Stimulated activated CD4-positive, alpha-beta T cell treated with anti-CD3 and anti-CD28 coated beads, Interleukin-2, amount 100 ng/mL, for 48 hours (primary cell): ENCODE measurements around the gene SNX8.

ENCODE experiments used
- DNase-seq, 2 donors: peaks; one replicate each; pipeline ENCODE4 v3.0.0-alpha.2; 2020

The SNX8 gene

DNA sequence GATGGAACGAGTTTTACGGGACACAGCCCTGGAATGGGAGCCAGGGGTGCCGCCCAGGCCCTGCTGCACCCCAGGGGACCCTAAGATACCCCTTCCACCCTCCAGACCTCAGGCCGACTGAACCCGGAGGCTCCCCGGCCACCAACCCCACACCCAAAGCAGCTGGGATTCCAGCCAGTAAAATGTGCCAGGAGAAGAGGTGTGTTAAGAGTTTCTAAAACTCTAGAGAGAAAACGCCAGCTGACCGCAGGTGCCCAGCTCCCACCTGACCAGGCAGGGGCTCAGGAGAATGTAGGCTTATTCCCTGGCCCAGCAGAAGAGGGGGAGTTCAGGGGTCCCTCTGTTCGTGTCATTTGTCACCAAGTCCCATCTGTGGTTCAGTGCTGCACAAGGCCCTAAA lies 54.8 kb downstream of the SNX8 start:
- no peak for DNase-seq

DNA sequence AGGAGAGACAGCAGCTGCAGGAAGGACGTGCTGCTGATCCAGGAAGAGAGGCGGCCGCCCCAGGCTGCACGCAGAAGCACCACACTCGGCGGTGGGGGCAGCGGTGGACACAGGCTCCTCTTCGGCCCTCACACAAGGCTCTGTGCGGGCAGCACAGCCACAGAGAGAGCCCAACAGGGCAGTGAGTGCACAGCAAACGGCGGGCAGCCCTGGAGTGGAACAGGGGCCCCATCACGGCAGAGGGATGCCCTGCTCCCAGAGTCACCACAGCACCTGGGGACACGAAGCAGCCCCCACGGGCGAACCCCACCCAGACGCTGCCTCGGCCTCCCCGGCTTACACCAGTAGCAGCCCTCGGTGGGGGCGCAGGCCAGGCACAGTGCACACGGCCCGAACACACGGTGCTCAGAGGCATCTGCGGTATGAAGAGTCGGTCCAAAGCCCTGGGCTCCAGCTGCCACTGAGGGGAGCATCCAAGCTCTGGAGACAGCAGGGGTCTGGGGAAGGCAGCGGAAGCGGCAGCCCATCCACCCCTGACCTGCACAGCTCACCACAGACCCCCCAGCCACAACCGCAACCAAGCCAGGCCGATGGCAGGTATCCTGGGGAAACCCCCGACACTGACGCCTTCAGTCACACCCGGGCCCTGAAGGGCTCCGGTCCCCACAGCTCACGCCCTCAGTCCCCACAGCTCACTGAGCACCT lies 55.4 kb downstream of the SNX8 start:
- DNase-seq: no peak

DNA sequence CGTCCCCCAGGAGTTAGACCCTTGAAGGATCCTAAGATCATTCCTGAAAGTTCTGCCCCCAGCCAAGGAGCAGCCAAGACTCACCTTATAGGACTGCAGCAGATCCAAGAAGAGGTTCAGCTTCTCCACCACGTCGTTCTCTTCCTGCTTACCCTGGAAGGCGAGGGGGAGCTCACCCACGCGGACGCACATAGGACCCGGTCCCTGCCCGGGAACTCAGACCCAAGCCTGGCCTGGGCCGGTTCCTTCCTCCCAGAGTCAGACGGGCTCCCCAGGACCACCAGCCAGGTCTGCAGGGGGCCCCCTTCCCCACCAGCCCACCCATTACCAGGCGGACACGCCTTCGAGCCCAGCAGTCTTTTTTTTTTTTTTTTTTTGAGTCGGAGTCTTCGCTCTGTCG lies 56.6 kb downstream of the SNX8 start:
- DNase-seq: no peak

DNA sequence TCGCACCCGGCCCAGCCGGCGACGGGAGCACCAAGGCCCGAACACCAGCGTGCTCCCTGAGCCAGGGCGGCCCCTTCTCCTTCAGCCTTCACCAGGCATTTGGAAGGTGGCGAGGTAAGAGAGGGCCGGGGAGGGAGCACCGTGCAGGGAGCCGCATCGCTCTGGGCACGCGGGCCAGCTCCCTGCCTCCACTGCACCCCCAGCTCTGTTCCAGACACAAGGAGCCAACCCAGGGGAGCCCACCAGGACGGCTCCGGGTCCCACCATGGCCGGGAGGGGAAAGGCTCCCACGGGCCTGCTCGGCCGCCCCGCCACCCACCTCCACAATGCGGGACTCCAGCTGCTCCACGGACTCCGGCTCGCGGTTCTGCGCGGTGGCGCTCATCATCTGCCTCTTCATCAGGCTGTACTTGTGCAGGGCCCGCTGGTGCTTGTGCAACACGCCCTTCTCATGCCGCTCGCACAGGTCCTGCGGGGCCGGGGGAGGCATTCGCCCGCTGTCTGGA lies 57.1 kb downstream of the SNX8 start:
- no peak for DNase-seq

DNA sequence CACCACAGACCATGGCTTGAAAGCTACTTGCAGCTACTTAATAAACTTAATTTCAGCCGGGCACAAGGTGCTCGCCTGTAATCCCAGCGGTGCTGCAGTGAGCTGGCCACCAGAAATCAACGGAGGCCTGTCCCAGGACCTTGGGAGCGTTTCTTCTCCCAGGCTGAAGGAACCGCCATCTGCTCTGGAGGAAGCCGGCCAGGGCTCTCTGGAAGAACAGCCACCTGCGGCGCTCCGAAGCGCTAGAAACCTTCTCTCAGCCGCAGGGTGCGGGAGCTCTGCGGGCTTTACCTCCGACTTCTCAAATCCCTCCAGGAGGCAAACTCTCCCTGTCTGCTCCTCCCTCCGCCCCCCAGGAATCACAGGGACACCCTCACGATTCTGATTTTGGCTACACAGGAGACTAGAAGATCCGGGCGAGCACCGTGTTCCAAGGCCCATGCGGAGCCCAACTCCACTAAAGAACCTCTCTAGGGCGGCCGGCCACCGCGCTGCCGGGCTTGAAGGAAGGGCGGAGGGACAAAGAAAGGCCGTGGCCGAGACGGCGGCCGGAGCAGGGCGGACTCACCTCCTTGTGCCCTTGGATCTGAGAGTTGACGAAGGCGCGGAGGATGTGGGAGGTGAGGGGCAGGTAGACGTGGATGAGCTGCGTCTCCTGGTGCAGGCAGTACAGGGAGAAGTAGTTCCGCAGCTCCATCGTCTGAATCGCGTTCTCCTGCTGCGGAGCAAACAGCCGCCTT lies 57.8 kb downstream of the SNX8 start:
- no peak for DNase-seq

DNA sequence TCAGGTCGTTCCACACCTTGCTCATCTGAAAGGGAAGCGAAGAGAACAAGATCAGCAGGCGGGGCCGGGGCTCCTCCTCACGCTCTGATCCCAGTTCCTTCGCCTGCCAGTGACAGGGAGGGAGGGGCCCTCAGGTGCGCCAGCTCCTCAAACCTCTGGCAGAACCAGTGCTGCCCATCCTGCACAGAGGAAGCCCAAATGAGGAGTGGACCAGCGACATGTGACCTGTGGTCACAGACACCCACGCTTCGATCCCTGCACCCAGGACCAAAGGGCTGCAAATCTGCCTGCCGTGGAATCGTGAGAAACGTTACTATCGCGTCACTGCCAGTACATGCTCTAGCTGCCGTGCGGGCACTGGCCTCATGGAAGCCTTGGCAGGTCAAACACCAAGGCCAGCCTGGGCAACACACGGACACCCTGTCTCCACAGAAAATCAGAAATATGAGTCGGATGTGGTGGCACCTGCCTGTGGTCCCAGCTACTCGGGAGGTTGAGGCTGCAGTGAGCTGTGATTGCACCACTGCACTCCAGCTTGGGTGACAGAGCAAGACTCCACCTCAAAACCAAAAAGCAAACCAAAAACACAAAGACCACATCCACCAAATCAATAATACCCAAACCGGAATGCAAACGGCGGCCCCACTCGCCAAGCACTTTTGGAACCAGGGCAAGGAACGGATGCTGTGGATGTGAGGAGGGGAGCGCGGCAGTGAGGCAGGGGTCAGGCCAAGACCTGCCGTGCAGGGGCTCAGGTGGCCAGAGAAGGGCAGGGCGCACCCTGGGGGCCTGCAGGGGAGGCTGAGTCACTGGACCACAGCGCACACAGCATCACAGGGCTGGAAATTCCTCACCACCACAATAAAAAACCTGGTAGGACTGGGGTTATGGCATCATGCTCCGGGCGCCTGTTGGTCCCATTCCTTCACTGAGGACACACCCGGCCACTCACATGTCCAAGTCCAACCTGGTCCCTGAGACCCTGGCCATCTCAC lies 58.8 kb downstream of the SNX8 start:
- DNase-seq: no peak

DNA sequence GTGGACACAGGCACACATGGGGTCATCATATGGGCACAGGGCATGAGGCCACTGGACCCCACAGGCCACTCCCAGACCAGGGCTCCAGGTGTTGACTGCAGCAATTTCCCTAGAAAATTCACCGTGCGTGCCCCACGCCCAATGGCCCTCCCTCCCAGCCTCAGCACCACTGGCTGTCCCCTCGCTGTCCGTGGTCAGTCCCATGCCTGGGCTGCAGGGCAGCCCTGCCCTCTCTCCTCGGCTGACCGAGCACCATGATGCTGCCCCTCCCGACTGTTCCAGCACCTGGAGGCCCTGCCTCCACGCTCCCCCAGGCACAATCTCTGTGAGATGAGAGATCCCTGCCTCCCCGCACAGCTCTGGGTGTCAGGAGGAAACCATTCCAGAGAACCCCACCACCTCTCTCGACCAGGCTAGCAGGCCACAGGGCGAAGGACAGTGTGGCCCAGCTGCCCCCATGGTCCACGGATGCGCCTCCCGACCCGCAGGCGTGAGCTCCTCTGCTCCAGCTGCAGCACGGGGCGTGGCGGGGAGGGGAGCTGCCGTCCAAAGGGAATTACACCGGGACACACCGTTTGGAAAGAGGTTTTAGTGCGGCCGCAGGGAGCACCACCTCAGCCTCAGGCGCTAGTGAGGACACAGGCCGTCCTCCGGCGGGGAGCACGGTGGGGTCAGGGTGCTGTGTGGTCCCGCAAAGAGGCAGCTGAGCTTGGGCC lies 59.7 kb downstream of the SNX8 start:
- DNase-seq: no peak

DNA sequence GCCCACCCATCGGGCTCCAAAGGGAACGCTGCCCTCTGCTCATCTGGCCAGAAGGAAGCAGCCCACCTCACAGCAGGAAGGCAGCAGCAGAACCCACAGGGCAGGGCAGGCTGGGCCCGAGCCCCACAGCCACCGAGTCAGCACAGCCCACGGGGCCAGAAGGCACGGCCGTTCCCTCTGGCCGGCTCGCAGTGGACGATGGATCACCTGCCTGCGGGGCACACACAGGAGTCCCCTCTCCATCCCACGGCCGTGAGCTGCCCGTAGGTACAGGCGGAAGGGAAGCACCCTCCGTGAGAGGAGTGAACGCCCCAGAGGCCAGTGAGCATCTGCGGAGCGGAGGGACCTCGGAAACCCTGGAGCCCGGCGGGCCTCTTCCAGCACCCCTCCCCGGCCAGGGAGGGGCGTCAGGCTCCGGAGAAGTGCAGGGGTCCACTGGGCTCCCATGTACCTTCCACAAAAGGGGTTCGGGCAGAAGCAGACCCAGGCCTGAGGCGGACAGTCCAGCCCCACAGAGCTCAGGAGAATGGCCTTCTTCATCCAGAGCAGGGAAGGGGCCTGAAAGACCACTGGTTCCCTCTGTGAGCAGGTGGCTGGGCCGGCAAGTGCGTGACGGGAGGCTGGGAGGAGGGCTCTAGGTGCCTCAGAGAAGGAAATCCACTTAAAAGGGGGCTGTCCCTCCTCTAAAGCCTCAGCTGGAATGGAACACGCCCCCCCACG lies 60.6 kb downstream of the SNX8 start:
- no peak for DNase-seq

DNA sequence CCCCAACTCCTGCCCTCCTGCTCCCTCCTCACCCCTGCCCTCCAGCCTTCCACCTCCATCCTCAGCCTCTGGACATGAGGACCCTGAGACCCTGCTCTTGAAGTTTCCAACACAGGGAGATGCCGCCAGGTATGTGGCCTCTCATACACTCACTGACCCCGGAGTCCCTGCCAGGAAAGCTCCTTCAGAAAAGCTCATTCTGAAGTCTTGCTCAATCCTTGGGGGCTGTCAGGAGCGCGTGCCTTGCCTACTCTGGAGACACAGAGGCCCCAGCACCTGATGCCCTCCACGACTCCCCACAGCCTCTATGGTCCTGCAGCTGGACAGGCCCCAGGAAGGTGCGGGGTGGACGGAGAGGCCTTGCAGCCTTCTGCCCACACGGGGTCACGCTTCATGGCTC lies 61.2 kb downstream of the SNX8 start:
- no peak for DNase-seq

DNA sequence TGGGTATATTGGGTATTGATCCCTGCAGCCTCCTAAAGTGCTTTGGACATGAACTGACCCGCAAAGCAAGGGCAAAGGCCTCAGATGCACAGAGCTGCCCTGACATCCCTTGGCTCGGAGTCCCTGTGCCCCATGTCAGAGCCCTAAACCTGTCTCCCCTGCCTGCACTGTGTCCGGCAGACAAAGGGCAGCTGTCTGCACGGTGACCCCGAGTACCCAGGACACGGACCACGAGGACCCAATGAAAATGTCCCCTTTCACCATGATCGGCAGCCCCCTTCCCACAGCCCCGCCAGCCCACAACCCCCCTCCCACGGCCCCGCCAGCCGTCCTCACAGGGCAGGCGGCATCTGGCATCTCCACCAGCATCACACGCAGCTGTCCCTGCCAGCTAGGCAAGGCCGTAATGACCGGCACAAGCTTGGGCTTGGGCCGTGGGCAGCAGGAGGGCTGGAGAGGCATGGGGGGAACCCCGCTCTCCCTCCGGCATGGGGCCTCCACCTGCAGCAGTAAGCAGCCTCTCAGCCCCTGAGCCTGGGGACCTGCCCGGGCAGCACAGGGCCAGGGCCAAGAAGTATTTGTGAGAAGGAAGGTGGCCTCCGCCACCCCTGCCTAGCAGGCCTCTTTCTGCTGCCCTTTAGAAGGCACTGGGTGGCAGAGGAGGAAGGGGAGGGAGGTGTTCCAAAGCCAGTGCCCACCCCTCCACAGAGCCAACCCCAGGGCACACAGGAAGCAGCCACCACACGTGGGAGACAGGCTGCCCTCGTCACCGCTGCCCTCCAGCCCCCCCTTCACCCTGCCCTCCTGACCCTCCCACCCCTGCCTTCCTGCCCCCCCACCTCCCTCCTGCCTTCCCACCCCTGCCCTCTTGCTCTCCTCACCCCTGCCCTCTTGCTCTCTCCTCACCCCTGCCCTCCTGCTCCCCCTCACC lies 62.1 kb downstream of the SNX8 start:
- no peak for DNase-seq

DNA sequence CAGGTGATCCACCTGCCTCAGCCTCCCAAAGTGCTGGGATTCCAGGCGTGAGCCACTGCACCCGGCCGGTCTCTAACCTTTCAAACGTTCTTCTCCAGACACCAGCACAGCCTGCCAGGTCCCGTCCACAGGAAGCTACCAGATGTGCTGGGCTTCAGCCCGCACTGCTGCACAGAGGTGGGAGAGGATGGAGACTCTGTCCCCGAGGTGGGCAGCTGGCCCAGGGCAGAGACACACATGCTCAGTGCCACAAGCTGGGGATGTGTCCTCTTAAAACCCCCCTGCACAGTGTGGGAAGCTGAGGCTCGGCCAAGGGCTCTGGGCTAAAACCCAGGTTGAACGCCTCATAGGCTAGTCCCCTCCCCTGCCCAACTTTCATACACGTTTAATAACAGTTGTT lies 62.9 kb downstream of the SNX8 start:
- no peak for DNase-seq

DNA sequence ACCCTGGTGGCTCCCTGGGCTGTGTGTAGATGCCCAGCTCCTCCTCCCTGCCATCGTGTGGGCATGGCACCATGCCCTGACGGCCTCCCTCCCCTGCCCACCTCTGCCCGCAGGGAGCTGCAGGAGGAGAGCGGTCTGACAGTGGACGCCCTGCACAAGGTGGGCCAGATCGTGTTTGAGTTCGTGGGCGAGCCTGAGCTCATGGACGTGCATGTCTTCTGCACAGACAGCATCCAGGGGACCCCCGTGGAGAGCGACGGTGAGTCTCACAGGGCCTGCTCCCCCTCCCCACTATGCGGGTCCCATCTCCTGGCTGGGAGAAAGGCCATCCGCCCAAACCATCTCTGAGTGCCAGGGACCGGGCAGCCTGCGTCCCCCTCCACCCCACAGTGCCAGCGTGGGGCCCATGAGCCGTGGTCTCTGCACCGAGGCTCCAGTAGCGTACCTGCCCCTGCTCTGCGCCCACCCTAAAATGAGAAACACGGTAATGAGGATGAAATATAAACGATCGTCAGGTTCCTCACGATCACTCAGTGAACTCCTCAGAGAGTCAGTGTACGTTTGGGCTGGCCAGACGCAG lies 64.4 kb downstream of the SNX8 start:
- no peak for DNase-seq

DNA sequence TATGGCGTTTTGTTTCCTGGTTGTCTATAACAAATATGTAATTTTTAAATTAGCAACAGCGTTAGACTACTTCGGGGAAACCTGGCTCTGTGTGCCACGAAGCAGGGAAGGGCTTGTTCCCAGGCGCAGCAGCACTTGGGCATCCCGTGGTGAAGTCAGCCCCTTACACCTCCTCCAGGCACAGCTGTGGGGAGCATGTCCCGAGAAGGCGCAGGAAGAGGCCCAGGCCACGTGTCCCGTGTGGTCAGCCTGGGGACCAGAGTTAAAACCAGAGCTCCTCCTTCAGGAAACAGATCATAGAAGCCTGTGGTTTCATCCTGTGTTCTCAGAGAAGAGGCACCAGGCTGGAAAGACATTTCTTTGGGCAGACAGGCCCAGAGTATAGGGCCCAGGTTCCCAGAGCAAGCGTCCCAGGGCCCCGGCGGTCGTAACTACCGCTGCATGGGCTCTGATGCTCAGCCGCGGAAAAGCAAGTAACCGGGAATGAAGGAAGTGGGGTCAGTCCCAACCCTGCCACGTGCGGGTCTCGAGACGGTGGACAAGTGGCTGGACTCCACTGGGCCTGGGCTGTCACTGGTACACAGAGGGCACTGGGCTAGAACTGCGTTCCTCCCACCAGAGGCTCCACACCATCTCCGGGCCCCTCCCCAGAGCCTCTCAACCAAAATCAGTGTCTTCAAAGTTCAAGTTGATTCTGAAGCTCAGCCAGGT lies 65.1 kb downstream of the SNX8 start:
- DNase-seq: peak in 1 of 2 donors; percentile 21

DNA sequence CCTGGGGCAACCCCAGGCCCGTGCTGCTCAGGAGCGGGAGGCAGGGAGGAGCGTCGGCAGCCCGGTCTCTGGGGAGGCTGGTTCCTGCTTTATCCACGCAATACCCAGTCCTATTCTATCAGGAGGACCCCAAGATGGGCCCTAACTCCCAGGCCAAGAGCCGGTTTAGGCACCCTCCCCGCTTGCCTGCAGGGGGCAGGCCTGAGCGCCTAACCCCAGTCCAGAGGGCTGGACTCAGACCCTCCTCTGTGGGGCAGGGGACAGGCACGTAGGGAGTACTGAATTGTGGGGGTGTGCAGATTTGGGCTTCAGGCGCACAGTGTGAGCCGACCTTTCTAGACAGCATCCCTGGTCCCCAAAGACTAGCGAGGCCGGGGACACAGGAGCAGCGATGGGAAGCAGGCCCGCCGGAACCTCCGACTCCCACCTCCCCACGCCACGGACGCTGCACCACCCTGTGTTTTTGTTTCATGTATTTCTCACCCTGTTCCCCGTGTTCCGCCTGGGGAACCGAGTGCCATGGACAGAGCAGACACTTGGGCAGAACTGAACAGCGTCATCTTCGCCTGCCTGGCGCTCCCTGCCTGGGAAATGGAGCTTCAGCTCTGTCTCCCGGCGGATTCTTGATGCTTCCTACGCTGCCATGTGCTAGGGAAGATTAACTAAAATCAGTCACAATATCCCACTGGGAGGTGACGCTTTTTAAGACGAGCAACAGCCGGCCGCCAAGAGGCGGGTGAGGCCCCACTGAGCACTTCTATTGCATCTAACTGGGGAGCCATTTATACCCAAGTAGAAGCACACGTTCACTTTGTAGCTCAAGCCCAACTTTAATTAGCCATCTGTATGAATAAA lies 66.9 kb downstream of the SNX8 start:
- peak; percentile 34 to 46 for DNase-seq

DNA sequence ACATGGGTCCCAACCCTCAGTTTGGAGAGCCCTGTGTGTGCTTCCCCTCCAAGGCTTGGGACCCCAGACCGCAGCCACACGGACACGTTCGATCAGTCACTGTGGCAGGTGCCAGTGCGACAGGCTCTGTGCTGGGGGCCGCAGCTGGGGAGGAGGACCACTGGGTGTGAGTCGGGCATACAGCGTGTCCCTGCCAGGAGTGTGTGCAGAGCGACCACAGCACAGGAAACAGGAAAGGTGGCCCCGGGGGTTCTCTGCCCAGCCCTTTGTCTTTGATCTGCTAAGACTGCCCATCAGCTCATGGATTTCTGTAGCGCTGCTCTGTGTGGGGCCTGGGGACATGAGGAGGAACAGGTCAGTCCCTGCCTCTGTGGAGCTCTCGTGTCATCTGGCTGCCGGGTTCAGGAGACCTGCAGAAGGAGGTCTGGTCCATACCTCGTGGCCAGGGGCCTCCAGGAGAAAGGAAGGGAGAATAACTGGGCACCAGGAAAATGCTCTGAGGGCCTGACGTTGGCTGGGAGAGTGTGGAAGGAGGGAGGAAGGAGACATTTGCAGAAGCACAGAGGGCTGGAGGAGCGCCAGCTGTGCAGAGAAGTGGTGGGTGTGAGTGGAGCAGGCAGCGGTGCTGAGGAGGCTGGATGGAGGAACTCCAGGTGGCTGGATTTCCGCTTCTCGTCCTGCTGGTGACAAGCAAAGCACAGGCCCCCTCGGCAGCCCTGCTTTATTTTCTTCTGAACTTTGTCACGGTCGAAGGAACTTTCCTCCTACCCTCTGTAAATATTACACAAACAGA lies 68.2 kb downstream of the SNX8 start:
- no peak for DNase-seq

DNA sequence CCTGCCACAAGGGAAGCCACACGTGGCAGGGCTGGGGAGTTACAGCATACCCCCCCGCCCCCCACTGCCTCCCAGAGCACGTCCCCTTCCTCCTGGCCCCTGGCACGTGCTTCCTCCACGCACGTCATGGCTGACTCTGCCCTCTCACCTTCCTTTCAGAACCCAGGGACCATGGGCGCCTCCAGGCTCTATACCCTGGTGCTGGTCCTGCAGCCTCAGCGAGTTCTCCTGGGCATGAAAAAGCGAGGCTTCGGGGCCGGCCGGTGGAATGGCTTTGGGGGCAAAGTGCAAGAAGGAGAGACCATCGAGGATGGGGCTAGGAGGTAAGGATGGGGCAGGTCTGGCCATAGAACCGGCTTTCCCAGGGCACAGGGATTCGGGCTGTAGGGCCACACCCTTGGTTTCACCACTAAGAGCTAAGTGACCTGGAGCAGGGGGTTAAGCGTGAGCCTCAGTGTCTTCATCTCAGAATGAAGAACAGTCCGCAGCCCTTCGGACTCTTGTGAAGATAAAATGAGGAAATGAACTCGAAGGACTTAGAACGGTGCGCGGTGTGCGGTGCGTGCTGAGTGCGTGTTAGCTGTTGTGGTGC lies 69.7 kb downstream of the SNX8 start:
- DNase-seq: no peak

DNA sequence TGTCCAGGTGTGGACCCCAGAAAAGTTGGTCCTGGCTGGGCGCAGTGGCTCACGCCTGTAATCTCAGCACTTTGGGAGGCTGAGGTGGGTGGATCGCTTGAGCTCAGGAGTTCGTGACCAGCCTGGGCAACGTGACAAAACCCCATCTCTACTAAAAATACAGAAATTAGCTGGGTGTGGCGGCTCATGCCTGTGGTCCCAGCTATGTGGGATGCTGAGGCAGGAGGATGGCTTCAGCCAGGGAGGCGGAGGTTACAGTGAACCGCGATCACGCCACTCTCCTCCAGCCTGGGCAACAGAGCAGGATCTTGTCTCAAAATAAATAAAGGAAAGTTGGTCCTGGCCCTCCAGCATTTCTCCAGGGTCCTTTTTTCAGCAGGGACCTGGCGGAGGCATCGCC lies 70.8 kb downstream of the SNX8 start:
- no peak for DNase-seq
